ENCODE measurements around the gene MAML3.
A peak's percentile ranks its signal among the peaks of the same experiment; 100 is the strongest.

Gene MAML3

GRCh38 chr4:139896091-139896604, 257.8 kb downstream of the MAML3 start:
- Histone ChIP-seq H3K4me3 (ENCODE audit: low read depth, low read length) (no peak overlapping the region), H3K9me3 (no peaks in the 10 kb centered on the region), H3K36me3 (no peaks in the 10 kb centered on the region), H3K4me1 (peaks cover 13% of the 10 kb centered on the region), H3K27me3 (no peaks in the 10 kb centered on the region)
- TF ChIP-seq CTCF (IDR thresholded peaks at IDR 0.05; ENCODE audit: low read depth, low read length) = no peak
- no peak for DNase-seq

DNA sequence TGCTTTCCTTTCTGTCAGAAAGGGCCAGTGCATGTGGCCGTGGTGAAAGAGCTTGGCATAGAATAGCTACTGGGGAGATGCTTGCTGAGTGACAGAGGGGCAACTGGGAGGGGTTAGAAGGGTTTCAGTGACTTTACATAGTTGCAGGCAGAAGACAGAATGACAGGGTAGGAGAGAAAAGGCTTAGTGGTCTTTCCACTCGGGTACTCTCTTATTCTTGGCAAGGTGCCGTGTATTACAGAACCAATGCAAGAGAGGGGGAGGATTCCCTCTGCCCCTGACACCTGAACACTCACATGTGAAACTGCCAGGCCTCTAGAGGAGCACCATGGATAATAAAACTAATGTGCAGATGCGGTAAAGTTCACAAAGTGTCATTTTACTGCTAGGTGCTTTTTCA, 260.2 kb downstream of the MAML3 start:
- no peak overlapping the region for H3K4me3 ChIP-seq (ENCODE audit: low read depth, low read length)
- no peak for TF ChIP-seq CTCF (IDR thresholded peaks at IDR 0.05; ENCODE audit: low read depth, low read length)

GRCh38 chr4:139892973-139893736, 260.8 kb downstream of the MAML3 start:
- no peak for TF ChIP-seq CTCF (IDR thresholded peaks at IDR 0.05; ENCODE audit: low read depth, low read length)
- peaks cover 30% of the 10 kb centered on the region for H3K4me1 ChIP-seq
- H3K27me3 ChIP-seq = no peaks in the 10 kb centered on the region
- no peak for DNase-seq
- no peak overlapping the region for H3K4me3 ChIP-seq (ENCODE audit: low read depth, low read length)
- no peaks in the 10 kb centered on the region for H3K9me3 ChIP-seq
- peaks cover 12% of the 10 kb centered on the region for H3K36me3 ChIP-seq

More for the DNA sequence above, 260.2 kb downstream of the MAML3 start:
- no peak for DNase-seq
- no peaks in the 10 kb centered on the region for H3K27me3 ChIP-seq
- H3K4me1 ChIP-seq = peaks cover 23% of the 10 kb centered on the region
- no peaks in the 10 kb centered on the region for H3K9me3 ChIP-seq
- H3K36me3 ChIP-seq = peaks cover 12% of the 10 kb centered on the region

- Histone ChIP-seq H3K9me3 (no peaks in the 10 kb centered on the region), H3K27me3 (no peaks in the 10 kb centered on the region), H3K4me3 (ENCODE audit: low read depth, low read length) (no peak overlapping the region), H3K36me3 (peaks cover 12% of the 10 kb centered on the region), H3K4me1 (peaks cover 33% of the 10 kb centered on the region)
- no peak for DNase-seq
- no peak for TF ChIP-seq CTCF (IDR thresholded peaks at IDR 0.05; ENCODE audit: low read depth, low read length)
Measured at GRCh38 chr4:139890816-139891215, 263.2 kb downstream of the MAML3 start.

DNA sequence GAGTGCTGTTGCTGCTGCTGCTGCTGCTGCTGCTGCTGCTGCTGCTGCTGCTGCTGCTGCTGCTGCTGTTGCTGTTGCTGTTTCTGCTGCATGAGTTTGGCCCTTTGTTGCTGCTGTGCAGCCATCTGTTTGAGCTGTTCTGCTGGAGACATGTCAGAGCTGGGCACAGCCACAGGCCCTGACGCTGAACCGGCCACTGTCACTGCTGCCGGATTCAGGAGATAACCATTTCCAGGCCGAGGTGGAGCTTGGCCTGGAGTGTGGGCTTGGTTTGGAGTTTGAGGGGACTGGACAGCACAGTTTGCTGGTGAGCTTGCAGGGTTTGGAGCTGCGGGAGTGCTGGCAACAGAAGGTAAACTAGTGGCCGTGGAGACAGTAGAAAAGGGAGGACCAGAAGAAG, 264.1 kb downstream of the MAML3 start:
- peak; percentile 85 for DNase-seq
- no peak for TF ChIP-seq CTCF (IDR thresholded peaks at IDR 0.05; ENCODE audit: low read depth, low read length)
- peaks cover 33% of the 10 kb centered on the region for H3K4me1 ChIP-seq
- H3K4me3 ChIP-seq (ENCODE audit: low read depth, low read length) = no peak overlapping the region
- no peaks in the 10 kb centered on the region for H3K27me3 ChIP-seq
- H3K36me3 ChIP-seq = peaks cover 12% of the 10 kb centered on the region
- no peaks in the 10 kb centered on the region for H3K9me3 ChIP-seq

GRCh38 chr4:139889264-139889663, 264.7 kb downstream of the MAML3 start:
- peak; percentile 44 for DNase-seq
- Histone ChIP-seq H3K36me3 (peaks cover 12% of the 10 kb centered on the region), H3K27me3 (no peaks in the 10 kb centered on the region), H3K4me3 (ENCODE audit: low read depth, low read length) (no peak overlapping the region), H3K9me3 (no peaks in the 10 kb centered on the region), H3K4me1 (peaks cover 33% of the 10 kb centered on the region)
- no peak for TF ChIP-seq CTCF (IDR thresholded peaks at IDR 0.05; ENCODE audit: low read depth, low read length)

Data from BE2C (cell line).